ENCODE data around the gene PEX5L. TPM values are rescaled to one million over a fixed set of nuclear protein-coding genes. Genes with fewer than 3 reads are reported as not detected.

Gene PEX5L
- total and polyA plus RNA-seq, 11 donors = 0.08 to 5.2 (median 0.22) TPM; not detected in 2

DNA sequence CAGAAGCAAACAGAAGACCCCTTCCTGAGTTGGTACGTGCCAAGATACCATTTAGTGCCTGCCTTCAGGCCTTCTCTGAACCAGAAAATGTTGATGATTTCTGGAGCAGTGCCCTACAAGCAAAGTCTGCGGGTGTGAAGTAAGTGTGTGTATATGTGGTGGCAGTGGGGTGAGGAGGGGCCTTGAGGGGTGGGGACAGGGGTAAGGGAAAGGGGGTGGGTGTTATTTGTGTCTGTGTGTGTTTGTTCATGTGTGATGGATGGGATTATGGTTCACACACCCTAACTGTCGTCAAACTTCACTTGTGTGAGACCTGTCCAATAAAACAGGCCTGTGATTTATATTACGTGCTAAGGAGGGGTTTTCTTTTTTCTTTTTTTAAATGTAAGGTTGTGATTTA lies 291.7 kb downstream of the PEX5L start:
- Histone ChIP-seq H3K4me1 (peaks cover 0 to 19% (median 3%) of the 10 kb centered on the region in 12 donors), H3K27ac (peak overlapping the region in 1 of 12 donors; percentile 23), H3K9me3 (no peaks in the 10 kb centered on the region), H3K27me3 (no peaks in the 10 kb centered on the region), H3K4me3 (no peak overlapping the region), H3K36me3 (peaks cover 0 to 55% (median 24%) of the 10 kb centered on the region in 9 donors)
- ATAC-seq (peak in 1 of 4 donors; percentile 10), DNase-seq (no peak)
- TF ChIP-seq, protein P1, sequence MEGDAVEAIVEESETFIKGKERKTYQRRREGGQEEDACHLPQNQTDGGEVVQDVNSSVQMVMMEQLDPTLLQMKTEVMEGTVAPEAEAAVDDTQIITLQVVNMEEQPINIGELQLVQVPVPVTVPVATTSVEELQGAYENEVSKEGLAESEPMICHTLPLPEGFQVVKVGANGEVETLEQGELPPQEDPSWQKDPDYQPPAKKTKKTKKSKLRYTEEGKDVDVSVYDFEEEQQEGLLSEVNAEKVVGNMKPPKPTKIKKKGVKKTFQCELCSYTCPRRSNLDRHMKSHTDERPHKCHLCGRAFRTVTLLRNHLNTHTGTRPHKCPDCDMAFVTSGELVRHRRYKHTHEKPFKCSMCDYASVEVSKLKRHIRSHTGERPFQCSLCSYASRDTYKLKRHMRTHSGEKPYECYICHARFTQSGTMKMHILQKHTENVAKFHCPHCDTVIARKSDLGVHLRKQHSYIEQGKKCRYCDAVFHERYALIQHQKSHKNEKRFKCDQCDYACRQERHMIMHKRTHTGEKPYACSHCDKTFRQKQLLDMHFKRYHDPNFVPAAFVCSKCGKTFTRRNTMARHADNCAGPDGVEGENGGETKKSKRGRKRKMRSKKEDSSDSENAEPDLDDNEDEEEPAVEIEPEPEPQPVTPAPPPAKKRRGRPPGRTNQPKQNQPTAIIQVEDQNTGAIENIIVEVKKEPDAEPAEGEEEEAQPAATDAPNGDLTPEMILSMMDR (IDR thresholded peaks at IDR 0.05) = no peak
- no peak for TF ChIP-seq POLR2A (IDR thresholded peaks at IDR 0.05)
- WGBS, 4 donors = 83 to 89% (median 87%) methylated on average over 4 of the region's 4 CpGs
- intact Hi-C loops (cut with DNase I) = loop anchor here in 1 of 10 donors (10.0 kb wide), 1 partner anchor 90 kb away; the partner anchor contains the start of gene USP13

Measured in heart left ventricle (tissue), 16 donors.